Tongue (tissue), 2 donors: ENCODE data around the gene CSNK1A1. TPM values are rescaled to one million over a fixed set of nuclear protein-coding genes. Genes with fewer than 3 reads are reported as not detected.
"Not testable (repeated sequence)": the region's sequence is repeated elsewhere in the genome, so short reads cannot be mapped to it uniquely, and the experiment has no call there.

ENCODE experiments used
- DNase-seq: peaks from one replicate; pipeline ENCODE4 v3.0.0-alpha.2; 2015
- total RNA-seq: library from RNA; depleted of rRNA; stranded (reverse); fragments of >200 nt; gene quantifications from one replicate; pipeline ENCODE4 v1.2.3, GENCODE V29; 2014

Gene CSNK1A1
- total RNA-seq, 1 donor from 2014 or later = 340 TPM

DNA sequence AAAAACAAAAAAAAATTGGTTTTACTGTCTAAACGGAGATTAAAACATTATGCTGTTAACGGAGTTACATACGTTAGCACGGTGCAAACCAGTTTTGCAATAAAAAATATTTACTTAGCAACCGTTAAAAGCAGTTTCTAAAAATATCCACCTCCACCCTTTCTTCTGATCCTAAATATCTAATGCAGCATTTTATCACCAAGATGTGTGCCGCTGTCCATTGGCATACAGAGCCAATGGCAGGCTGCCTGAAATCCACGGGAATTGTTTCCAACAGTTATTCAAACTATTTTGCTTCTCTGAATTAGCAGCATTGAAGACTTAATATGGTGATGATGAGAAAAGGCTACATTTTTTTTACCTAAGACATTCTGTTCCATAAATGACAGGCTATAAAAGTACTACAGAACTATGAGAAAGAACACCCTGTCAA is 61.6 kb downstream of the CSNK1A1 start:
- DNase-seq = peak; percentile 82

DNA sequence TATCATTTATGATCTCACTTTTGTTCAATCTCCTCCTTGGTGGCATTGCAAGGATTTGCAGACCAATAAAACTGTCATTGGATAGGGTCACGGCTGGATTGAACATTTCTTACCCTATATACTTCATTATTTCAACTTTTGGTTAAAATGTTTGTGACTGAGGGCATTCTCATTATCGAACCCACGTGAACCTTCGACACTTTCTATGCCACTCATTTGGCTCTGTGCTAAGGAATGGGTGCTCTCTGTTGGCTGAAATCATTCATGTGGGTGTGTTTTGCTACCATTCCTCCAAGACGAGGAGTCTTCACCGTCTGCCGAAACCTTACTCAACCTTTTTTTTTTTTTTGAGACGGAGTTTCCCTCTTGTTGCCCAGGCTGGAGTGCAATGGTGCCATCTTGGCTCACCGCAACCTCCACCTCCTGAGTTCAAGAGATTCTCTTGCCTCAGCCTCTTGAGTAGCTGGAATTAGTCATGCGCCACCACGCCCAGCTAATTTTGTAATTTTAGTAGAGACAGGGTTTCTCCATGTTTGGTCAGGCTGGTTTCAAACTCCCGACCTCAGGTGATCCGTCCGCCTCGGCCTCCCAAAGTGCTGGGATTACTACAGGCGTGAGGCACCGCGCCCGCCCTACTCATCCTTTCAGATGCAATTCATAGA is 62.5 kb downstream of the CSNK1A1 start:
- no peak for DNase-seq

DNA sequence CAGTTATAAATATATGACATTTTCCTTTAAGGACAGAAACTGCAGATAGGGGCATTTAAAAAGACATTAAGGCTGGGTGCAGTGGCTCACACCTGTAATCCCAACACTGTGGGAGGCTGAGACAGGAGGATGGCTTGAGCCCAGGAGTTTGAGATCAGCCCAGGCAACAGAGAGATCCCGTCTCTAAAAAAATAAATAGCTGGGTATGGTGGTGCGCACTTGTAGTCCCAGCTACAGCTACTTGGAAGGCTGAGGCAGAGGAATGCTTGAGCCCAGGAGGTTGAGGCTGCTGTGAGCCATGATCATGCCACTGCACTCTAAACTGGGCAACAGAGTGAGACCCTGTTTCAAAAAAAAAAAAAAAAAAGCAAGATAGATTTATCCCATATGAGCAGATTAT is 63.6 kb downstream of the CSNK1A1 start:
- DNase-seq = no peak

DNA sequence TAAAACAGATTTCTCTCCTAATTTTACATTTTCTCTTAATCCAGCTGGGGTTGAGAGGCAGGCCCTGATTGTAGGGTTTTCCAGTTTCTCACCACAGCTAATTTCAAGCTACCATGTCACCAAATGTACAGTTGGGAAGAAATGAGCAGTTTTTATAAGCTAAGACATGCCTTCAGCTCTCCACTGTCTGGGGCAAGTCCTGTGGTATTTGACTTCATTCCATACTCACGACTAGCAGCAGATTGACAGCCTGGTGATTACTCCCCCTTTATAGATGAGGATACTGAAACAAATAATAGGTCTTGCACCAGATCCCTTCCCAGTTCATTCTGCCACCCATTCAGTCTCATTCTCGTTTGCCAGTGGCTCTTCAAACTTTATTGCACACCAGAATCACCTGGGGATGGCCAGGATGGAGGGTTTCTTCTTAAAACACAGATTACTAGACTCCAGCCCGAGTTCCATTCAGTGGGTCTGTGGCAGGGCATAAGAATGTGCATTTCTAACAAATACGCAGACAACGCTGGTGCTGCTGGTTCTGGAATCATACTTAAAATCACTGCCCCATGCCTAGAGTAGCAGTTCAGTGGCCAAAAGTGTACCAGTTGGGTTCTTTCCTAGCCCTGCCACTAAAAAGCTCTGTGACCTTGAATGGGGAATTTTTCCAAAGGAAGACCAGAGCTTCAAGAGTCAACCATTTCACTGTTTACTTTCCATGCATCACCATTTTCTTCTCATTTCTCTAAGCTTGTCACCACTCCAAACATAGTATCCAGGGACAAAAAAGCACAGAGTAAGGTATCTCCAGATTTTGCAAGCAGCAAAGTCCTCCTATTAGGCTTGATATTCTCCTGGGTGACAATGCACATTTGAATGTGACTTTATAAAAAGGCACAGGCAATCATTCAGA is 64.3 kb downstream of the CSNK1A1 start:
- DNase-seq = peak; percentile 26

DNA sequence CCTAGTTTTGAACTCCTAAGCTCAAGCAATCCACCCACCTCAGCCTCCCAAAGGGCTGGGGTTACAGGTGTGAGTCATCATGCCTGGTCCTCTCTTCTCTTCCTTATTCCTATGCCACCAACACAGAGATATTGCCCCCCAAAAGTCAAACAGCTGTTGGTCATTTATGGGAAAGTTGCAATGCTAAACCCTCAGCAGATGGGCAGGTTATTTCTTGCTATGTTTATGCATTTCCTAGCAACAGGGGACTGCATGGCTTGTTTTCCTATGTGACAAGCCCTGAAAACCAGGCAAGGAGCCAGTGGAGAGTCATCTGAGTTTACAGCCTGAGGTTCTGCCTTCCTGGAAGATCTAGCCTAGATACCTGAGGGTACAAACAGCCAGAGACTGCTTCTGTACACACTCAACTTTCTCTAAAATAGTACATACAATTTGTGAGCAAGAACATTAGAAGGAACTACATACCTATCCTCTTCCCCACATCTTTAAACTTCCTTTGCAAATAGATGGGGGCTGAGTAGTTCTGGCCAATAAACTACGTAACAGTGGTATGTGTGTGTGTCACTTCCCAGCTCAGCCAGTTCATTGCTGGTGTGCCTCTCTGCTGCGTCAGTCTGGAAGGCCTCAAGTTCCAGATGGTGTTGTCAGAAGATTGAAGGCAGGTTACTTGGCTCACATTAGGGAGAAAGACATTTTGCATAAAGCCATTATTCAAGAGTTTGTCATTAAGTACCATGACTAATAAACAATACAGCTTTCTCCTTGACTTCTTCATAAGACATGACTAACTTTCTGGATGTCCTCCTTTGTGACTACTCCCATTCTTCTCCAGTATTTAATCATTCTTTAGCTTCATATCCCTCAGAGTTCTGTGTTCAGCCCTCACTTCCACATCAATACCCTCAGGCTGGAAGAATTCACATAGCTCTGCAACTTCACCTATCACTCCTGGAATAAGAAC is 65.3 kb downstream of the CSNK1A1 start:
- DNase-seq = peak; percentile 98

DNA sequence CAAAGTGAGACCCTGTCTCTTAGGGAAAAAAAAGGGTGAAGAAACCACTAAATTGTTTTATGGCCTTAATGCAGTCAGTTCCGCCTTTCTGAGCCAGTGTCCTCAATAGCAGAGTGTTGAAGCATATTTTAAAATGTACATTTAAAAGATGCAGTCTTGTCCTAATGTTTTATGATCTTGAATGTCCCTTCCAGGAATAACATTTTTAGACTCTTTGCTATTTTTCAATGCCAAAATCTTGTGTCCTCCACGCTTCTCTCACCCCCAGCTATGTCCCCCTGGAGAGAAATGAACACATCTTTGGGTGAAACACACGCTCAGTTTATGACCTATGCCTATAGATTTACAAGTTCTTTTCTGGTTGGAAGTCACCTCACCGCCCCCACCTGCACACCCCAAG is 69.8 kb downstream of the CSNK1A1 start:
- DNase-seq = no peak

DNA sequence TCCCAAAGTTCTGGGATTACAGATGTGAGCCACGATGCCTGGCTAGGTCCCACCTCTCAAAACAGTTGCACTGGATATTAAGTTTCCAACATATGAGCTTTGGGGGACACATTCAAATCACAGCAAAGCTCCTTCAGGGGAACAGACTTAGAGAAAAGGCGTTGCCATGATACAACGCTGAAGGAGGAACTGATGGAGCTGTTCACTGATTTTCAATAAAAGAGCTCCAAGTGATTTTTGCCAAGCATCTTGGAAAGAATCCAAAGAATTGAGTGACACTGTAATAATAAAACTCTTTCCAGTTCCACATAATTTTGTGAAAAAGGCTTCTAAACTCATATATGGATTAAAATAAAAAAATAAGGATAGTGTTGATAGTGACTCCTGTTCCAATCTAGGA is 72.5 kb downstream of the CSNK1A1 start:
- no peak for DNase-seq

DNA sequence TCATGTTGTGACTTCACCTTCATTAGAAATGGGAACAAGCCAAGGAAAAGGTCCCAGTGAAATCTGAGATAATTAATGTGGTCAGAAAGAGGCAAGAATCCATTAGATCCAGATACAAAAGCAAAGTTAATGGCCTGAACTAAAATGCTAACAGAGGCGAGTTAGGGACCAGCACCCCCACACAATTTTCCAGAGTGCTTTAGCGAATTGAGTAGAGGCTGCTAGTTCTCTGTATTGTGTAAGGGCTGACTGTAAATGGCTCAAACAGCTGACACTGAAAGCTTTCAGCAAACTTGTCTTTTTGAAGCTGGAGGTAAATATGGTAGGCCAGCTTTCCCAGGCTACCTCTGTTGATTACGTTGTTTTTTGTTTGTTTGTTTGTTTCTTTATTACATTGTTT is 75.5 kb downstream of the CSNK1A1 start:
- DNase-seq = no peak

DNA sequence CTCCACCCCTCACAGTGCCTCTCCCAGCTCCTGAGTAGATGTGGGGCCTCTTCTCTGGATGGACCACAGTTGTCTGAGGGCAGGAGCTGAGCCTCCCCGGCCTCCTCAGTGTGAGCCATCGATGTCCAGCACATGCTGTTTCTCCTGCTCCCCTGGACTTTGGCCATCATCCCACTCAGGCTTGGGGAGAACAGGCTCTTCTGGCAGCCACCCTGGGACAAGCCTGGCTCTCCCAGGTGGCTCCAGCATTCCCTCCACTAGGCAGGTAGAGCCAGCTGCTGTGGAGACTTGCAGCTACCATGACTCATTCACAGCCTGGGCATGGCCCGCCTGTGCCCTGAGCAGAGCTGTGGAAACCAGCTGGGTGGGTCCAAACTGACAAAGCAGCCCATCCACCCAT is 77.0 kb downstream of the CSNK1A1 start:
- no peak for DNase-seq

DNA sequence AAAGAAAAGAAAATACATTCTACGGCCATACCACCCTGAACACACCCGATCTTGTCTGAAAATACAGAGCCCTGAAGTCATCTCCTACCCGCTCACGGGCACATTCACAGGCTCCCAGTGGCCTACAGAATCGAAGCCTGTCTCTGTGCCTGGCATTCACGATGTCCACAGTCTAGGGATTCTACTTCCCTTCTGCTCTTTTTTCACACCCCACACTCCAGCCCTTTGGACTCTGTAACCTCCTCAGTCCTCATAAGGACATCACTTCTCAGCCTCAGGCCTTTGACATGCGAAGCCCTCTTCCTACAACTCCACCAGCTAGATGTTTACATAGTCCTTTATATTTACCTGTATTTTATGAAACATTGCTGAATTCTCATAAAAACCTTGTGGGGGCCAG is 77.8 kb downstream of the CSNK1A1 start:
- DNase-seq = no peak

DNA sequence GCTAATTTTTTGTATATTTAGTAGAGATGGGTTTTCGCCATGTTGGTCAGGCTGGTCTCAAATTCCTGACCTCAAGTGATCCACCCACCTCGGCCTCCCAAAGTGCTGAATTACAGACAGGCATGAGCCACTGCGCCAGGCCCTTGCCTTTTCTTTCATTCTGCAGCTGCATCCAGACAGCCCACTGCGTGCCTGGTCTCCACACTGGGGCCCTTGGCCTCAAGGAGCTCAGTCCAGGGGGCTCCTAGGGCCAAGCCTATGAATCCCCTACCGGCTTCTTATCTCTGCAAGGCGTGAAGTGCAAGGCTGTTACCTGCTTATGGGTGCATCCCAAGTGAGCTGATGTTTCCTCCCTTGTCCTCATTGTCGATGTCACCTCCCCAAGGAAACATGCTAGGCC is 78.8 kb downstream of the CSNK1A1 start:
- no peak for DNase-seq

DNA sequence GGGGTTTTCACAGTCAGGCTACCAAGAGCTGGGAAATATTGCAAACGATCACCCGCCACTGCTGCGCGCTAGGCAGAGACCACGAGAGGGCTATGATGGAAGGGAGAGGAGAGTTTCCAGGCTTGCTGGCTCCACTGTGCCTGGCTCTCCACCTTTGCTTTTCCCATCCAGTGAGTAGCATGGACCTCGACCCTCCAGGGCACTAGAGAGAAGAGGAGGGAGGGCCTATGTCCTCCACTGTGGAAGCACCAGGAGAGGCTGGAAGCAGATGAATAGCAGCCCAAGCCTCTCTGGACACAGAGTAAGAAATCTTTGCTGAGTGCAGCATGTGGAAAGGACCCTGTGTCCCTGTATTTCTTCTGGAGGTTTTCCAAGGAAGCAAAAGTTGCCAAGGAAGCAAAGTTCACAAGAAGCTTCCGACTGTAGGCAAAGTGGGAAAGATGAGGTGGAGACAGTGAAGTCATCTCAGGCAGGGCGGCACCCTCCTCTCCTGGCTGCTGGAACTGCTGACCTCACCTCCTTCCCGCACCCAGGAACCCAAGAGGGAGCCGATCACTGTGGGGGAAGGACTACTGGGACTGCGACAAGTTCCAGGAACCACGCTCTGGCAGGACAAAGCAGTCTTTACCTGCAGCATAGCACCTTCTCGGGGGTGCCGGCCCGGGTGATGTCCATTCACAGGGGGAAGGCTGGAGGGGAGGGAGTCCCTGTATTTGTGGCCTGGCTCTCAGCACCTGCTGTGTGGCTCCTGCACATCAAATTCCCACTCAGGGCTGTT is 79.6 kb downstream of the CSNK1A1 start:
- peak; percentile 41 for DNase-seq

DNA sequence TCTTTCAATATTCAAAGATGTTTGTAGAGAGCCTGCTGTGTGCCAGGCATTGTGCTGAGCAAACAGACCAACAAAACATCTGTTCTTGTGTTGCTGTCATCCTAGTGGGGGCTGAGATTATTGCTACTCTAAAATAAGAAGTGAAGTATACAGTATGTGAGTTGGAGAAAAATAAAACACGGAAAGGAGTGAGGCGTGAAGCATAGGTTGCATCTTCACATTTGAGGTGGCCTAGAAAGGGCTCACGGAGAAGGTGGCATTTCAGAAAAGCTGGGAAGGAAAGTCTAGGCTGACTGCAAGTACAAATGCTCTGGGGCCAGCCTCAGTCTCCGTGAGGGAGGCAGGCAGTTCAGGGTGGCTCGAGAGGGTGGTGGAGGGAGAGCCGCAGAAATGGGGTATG is 80.3 kb downstream of the CSNK1A1 start:
- DNase-seq = no peak

DNA sequence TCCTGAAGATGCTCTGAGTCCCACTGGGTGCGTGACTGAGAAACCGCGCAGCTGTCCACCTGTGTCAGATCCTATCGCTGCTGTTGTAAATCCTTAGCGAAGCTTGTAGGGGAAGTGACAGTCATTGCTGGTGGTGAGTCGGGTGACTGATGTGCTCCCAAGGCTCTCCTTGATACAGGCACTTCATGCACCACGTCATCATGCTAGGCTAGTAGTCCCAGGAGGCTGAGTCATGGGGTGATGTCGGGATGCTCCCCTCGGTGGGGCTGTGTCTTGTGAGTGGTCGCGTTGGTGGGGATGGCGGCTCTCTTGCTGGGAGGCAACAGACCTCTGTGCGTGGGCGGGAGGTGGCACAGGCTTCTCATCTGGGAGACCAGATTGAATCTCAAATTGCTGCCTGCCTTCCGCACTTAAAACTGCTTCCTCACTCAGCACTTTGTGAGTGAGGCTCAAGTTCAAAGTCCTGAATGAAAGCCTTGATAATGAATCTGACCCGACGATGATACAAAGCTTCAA is 84.7 kb downstream of the CSNK1A1 start:
- no peak for DNase-seq

DNA sequence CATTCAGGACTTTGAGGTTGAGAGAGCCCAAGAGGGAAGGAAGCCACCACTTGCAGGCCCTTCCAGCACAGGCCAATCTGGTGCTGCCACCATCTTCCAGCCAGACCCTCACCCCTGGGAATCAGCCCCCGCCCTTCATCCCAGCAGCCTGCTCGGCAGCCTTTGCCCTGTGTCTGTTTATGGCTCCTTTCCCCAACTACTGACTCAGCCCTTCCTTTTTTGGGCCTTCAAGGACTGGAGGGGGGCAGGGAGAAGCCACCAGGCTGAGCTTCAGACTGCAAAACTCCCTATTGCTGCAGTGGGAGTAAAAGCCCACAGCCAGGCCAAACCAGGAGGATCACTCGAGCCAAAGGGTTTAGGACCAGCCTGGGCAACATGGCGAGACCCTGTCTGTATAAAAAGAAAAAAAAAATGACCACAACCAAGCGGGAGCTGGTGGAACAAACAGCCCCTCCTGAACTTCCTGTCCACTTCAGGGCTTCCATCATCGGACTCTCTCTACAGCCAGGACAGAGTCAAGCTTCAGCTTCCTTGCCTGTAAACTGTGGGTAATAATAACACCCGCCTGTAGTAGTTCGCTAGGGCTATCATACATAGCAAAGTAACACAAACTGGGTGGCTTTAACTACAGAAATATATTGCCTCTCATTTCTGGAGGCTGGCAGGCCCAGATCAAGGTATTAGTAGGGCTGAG is 86.3 kb downstream of the CSNK1A1 start:
- DNase-seq = no peak

DNA sequence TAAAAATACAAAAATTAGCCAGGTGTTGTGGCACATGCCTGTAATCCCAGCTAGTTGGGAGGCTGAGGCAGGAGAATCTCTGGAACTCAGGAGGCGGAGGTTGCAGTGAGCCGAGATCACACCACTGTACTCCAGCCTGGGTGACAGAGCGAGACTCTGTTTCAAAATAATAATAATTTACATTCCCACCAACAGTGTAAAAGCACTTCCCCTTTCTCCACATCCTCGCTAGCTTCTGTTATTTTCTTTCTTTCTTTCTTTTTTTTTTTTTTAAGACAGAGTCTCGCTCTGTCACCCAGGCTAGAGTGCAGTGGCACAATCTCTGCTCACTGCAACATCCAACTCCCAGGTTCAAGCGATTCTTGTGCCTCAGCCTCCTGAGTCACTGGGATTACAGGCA is 89.3 kb downstream of the CSNK1A1 start:
- not testable (repeated sequence) for DNase-seq

DNA sequence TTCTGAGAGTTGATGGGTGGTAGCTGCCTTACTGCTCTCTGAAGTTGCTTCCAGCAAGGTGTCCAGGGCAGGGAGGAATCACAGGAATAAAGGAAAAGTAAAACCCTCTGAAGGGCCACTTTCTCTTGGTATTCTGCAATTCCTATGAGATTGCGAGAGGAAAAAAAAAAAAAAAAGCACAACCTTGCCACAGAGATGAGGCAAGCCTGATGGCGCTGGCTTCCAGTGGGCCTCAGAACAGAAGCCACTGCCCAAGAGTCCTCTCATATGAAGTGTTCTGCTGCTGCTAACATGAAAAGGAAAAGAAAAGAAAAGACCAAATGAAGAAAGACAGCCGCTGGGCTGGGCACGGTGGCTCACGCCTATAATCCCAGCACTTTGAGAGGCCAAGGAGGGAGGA is 91.3 kb downstream of the CSNK1A1 start:
- DNase-seq = no peak

DNA sequence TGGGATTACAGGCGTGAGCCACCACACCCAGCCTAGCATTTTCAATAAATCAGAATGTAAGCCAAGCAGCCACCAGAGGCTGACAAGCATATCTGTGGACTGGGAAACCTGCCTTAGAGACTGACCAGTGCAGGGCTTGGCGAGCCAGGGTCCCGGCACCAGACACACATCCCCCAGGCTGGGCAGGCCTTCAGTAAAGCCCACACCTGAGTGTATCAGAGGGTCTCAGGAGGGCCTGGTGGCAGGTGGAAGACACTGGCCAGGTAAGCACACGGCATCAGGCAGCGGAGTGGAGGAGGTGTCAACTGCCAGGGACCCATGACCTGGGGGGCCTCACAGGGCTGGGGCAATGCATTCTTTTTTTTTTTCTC is 93.9 kb downstream of the CSNK1A1 start:
- DNase-seq = no peak

DNA sequence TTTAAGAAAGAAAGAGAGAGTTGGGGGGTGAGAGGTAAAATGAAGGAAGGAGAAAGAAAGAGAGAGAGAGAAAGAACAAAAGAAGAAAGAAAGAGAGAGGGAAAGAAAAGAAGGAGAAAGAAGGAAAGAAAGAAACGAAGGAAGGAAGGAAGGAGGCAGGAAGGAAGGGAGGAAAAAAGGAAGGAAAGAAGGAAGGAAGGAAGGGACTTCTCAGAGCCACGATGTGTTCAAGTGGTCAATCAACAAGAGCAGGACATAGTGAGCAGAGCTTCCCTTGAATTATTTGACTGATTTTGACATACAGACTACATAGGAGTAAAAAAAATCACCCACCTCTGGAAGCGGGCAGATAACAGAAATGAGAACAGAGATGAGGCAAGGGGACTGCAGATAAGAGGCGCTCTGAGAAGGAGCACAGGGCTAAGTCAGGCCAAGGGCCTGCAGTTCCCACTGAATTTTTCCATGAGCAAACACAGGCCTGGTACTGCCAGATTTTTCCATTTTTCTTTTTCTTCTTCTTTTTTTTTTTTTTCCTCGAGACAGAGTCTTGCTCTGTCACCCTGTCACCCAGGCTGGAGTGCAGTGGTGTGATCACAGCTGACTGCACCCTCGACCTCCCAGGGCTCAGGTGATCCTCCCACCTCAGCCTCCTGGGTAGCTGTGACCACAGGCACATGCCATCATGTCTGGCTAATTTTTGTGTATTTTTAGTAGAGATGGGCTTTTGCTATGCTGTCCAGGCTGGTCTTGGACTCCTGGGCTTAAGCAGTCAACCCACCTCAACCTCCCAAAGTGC is 94.4 kb downstream of the CSNK1A1 start:
- DNase-seq = no peak

DNA sequence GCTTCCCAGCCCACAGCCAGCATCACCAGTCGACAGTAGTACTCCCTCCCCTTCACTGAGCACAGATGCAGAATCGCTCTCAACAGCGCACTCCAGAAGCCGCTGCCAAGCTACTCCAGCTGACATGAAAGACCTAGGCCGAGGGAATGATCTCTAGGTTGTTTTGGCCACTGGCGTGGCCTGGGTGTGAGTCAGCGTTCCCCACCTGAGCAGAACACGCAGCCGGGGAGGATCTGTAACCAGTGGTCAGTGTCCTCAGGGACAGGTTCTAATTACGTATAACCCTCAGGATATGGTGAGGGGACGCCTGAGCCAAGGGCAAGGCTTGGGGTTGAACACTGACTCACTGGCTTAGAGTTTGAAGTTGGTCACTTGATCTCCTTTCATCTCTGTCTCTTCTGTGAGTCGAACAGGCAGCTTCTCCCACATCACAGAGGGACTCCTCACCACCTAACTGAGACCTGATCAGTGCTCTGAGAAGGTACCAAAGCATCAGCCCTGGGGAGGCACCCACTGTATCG is 95.3 kb downstream of the CSNK1A1 start:
- DNase-seq = peak; percentile 70
